ENCODE results near the gene CCDC68.

GRCh38 chr18:54967786-54968185 is 8.5 kb upstream of the CCDC68 start:
- TF ChIP-seq EP300 (IDR thresholded peaks at IDR 0.05) (no peak), POLR2A (IDR thresholded peaks at IDR 0.05; ENCODE audit: low read depth) (no peak), CTCF (IDR thresholded peaks at IDR 0.05) (no peak), POLR2AphosphoS5 (IDR thresholded peaks at IDR 0.05) (no peak)
